NCI-H69 (cell line): ENCODE results near the gene SMAD7.
A peak's percentile ranks its signal among the peaks of the same experiment; 100 is the strongest.

Experiments used
- DNase-seq: peaks from one replicate; lab custom pipeline; 2025; lab: John Stamatoyannopoulos, UW

Gene SMAD7

DNA sequence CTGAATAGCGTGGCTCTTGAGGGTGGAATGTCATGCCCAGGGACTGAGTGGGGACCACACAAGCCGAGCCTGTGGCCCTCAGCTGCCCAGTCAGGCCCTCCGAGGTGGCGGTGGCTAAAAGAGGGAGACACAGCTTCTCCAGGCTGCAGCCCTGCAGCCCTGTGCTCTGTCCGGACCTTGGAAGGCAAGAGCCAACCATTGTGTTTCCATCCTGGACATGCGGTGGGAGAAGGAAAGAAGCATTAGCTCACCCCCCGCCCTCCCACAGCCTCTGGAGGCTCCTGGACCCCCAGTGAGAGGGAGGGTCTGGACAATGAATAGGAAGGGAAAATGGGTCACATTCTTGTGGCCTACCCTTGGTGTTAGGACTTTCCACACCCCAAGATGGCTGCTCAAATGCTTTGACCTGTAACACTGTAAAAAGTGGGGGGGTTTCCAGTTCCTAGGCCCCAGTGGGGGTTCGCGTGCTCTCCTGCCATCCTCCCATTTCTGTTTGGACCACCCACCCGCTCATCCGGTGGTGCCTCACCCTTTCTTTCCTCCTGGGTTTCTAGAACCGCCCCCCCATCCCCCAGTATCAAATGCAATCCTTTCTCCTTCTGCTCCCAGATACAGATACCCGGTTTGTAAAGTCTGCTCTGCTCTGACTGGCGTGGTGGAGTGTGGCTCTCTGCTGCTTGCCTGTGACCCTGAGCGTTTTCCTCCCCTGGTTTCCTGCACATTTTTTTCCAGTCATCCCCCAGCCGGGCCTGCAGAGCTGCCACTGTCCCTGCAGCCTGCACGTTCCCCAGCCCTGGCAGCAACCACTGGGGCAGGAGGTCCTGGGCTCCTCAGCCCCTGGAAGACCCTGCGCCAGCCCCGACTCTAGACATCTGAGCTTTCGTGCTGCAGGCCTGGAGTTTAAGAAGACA, 36.3 kb upstream of the SMAD7 start:
- DNase-seq = no peak

GRCh38 chr18:48985161-48985560, 34.4 kb upstream of the SMAD7 start:
- DNase-seq = no peak

- peak; percentile 95 for DNase-seq
Measured at GRCh38 chr18:48983793-48984437, 33.1 kb upstream of the SMAD7 start.

- peak; percentile 42 for DNase-seq
Measured at GRCh38 chr18:48982266-48982665, 31.5 kb upstream of the SMAD7 start.

DNA sequence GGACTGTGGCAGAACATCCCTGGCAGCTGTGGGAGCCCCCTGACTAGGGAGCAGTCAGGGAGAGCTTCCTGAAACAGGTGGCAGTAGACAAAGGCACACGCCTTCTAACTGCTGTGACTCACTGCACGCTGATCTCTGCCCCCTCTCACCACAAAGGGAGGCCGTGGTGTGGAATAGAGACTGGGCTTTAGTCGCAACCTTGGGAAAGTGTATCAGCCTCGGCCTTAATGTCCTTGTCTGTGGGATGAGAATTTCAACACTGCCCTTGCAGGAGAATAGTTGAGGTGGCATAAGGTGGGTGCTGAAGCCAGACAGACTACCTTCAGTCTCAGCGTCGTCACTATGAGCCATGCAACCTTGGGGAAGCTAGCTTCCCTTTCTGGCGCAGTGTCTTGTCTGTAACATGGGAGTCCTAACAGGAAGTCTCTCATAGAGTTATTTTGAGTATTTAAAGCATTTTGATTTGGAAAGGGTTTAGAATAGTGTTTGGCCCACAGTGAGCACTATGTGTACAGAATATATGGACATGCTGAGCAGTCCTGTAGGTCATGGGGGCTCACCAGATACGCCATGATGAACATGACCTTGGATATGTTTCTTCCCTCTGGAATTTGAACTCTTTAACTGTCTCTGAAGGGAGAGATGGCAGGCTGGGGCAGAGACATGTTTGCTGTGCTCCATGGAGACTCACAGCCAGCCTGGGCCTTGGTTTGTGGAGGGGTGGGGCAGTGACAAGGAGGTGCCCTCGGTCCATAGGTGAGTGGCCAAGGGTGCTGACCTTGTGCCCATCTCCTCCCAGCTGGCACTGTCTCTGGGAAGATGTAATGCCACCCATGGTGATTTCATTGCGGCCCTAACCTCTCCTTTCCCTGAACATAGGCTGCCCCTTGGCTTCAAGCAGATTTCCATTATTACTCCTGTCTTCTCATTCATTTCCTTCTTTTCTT, 29.5 kb upstream of the SMAD7 start:
- peak; percentile 67 for DNase-seq

DNA sequence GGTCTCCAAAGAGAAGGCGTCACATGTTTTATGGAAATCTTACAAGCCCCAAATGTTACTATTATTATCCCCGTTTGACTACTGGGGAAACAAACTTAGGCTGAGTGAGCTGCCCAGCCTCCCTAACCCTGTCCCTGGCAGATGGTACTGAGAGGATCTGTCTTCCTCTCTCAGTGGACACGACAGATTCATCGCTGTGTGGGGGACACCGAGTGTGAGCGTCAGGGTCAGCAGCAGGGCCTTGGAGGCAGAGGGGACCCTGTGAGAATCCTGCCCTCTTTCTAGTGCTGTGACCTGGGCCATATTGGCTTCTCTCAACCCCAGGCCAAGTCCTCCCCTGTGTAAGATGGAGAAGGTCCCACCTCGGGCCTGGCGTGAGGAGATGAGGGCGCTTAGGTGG, 27.1 kb upstream of the SMAD7 start:
- no peak for DNase-seq

- peak; percentile 97 for DNase-seq
Measured at GRCh38 chr18:48975817-48976649, 25.3 kb upstream of the SMAD7 start.

GRCh38 chr18:48975120-48975816, 24.5 kb upstream of the SMAD7 start:
- peak; percentile 83 for DNase-seq

- peak; percentile 72 for DNase-seq
Measured at GRCh38 chr18:48974304-48975119, 23.7 kb upstream of the SMAD7 start.

GRCh38 chr18:48973731-48974130, 23.0 kb upstream of the SMAD7 start:
- no peak for DNase-seq

DNA sequence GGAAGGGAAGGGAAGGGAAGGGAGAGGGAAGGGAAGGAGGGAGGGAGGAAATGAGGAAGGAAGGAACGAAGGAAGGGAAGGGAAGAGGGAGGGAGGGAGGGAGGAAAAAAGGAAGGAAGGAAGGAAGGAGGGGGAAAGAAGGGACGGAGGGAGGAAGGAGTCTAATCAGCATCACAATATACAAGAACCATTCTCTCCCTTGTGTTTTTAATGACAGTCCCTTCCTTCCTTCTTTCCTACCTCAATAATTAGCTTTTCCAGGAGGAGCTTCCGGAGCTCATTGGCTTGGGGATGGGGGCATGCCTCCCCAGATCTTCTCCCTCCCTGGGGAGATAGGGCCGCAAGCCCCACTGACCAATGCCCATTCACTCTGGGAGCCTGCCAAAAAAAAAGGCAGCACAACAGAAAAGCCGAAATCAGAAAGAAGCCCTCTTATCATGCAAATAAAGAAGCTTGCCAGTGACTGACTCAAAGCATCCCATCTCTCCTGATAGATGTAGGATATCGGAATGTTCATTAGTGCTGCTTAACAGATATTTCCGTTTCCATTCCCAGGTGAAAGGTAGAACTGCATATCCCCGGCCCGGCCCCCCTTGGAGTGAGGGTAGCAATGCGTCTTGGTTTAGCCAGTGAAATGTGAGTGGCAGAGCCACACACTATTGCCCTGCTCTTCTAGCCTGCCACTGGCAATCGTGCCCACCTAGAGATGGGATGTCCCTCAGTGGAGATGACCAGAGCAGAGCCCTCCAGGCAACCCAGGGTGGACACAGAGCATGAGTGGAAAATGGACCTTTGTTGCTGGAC, 17.8 kb upstream of the SMAD7 start:
- no peak for DNase-seq

DNA sequence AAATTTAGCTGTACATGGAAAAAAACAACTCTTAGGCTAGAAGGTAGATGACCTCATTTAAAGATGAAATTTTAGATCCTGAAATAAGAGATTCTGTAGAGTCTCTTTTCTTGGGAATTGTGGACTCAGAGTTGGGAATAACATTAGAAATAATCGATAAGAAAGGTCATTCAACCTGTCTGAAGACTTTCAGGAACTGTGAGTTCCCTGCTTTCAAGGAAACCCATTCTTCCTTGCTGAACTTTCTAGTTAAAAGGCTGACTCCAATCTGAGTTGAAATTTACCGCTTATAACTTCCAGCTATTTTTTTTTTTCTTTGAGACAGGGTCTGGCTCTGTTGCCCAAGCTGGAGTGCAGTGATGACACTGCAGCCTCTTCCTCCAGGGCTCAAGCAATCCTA, 16.8 kb upstream of the SMAD7 start:
- DNase-seq = no peak

GRCh38 chr18:48966523-48966922, 15.8 kb upstream of the SMAD7 start:
- DNase-seq = no peak

DNA sequence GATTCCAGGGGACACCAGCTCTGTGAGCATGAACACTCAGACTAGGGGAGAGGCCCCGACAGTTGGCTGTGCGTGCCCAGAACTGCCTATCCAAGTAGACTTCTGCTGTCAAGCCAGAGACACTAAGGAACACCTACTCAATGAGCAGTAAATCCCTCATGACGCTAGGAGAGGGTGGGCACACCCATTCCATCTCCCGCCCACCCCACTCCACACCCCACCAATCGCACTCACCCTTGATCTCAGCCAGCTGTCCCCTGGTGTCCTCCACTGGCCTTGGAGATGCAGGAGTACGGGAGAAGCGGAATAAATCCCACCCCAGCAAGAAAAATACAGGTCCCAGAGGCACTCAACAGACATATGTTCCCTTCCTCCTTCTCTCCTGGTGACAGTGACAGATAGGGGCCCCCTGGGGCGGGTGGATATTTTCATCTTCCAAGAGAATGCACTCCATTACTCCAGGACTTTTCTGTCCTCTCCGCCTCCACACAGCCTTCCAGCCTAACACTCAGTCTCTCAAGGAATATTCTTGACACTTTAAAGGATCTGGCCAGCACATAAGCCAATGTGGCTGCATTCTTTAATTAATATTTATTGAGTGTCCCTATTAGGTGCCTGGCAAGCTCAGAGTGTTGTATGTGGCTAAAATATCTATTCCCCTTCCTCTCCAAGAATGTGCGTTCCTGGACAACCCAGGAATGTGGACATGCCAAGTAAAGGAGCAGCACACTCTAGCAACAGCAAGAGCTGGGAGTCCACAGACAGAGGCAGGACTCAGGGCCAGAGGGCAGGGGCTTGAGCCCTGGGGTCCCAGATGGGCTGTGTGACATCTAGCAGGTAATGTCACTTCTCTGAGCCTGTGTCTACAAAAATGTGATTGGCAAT, 13.1 kb upstream of the SMAD7 start:
- no peak for DNase-seq

DNA sequence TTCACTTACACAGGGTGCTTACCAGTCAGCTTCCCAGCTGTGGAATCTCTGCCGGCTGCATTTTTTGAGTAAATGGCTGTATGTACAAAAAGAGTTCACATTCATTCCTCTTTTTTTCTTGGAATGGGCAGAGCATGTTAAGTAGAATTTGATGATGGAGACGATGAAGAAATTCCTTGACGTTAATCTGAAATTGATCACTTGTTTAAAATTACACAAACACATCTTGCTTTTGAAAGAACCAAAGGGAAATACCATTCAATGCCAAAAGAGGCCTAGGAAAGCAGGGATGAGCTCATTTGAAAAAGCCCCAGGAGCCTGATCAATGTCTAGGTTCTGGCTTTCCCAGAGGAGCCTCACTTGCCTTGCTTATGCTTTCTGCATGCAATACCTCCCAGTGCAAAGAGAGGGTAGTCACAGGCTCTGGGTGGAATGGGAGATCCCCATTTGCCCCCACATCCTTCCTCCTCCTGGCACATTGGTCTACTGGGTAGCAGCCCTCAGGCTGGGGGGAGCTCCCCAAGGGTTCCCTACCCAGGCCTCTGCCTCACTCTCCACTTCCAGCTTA, 12.3 kb upstream of the SMAD7 start:
- no peak for DNase-seq

DNA sequence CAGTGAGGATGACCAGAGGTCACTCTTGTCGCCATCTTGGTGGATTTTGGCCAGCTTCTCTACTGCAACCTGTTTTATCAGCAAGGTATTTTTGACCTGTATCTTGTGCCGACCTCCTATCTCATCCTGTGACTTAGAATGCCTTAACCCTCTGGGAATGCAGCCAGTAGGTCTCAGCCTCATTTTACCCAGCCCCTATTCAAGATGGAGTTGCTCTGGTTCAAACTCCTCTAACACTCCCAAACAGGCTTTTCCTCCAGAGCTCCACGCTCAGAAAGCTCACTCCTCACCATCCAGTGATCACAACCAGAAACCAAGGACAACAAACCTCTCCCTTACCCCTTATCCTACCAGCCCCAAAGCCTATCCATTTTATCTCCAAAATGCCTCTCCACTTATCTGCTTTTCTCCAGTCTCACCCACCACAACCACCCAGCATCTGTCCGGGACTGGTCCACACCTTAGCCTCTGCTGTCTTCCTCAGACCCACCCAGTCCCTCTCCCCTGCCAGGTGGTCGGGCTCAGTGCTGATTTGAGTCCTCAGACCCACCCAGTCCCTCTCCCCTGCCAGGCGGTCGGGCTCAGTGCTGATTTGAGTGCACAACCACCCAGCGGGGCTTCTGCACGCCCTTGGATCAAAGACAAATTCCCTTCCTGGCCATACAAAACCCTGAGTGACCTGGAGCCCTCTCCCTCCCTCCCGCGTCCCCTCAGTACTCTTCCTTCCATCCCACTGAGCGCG, 11.7 kb upstream of the SMAD7 start:
- DNase-seq = no peak

DNA sequence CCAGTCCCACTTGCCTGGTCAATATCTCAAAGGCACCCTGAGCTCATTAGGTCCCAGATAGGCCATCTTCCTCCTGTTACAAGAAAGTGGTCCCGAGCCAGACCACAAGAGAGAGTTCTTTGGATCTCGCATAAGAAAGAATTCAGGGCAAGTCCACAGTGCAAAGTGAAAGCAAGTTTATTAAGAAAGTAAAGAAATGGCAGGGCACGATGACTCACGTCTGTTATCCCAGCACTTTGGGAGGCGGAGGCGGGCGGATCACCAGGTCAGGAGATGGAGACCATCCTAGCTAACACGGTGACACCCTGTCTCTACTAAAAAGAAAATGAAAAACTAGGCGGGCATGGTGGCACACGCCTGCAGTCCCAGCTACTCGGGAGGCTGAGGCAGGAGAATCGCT, 10.8 kb upstream of the SMAD7 start:
- no peak for DNase-seq
